ENCODE results near the gene COL4A1. TPM values are rescaled to one million over a fixed set of nuclear protein-coding genes. Genes with fewer than 3 reads are reported as not detected.
A peak's percentile ranks its signal among the peaks of the same experiment; 100 is the strongest.

The COL4A1 gene
- polyA plus RNA-seq, 1 of the 3 experiments (the other 2 are of a cell fraction), result 30.3 TPM

- H3K4me3 ChIP-seq (ENCODE audit: low read depth in 2 of 2, low read length in 1 of 2), result no peak overlapping the region
- ChIA-PET CTCF (interaction anchor here (0.9 to 3.0 kb wide), 7 partner anchors 8 to 216 kb away, joined by 3 to 17 read pairs (median 4); no protein-coding TSS in a partner anchor), POLR2A (no interaction called here)
- H3K36me3 ChIP-seq (replicated peaks in 1 of 2; ENCODE audit: control insufficient read depth in 1 of 2, insufficient read depth in 2 of 2, low read length in 1 of 2), result peaks cover 0 to 12% of the 10 kb centered on the region in 2 experiments
- no peaks in the 10 kb centered on the region for H3K9me3 ChIP-seq
- H3K9me2 ChIP-seq, result no peaks in the 10 kb centered on the region
- no peaks in the 10 kb centered on the region for H3K27me3 ChIP-seq (ENCODE audit: insufficient read depth)
- DNase-seq, result no peak
- peaks cover 10% of the 10 kb centered on the region for H4K20me1 ChIP-seq (ENCODE audit: insufficient read depth)
- peaks cover 32% of the 10 kb centered on the region for H3K79me2 ChIP-seq (ENCODE audit: insufficient read depth)
- no peak overlapping the region for H2AFZ ChIP-seq (ENCODE audit: low read depth)
- H3K4me2 ChIP-seq, result no peak overlapping the region
- TF ChIP-seq MAX (IDR thresholded peaks at IDR 0.05; ENCODE audit: low read depth) (no peak), TAF1 (IDR thresholded peaks at IDR 0.05; ENCODE audit: borderline replicate concordance, low read depth, low read length) (no peak), GATA2 (CRISPR knock-in tag; IDR thresholded peaks at IDR 0.05) (no peak), RXRA (IDR thresholded peaks at IDR 0.05; ENCODE audit: borderline replicate concordance, low read depth) (no peak), CHD2 (IDR thresholded peaks at IDR 0.05; ENCODE audit: low read length, partially characterized antibody) (no peak), MXI1 (IDR thresholded peaks at IDR 0.05; ENCODE audit: low read depth, low read length) (no peak), TEAD4 (IDR thresholded peaks at IDR 0.05; ENCODE audit: borderline replicate concordance, insufficient read depth) (no peak), FOXJ3 (CRISPR knock-in tag; IDR thresholded peaks at IDR 0.05) (no peak), SIN3A (IDR thresholded peaks at IDR 0.05; ENCODE audit: borderline replicate concordance, low read depth, low read length) (no peak), USF2 (IDR thresholded peaks at IDR 0.05; ENCODE audit: borderline replicate concordance, low read depth, low read length) (no peak), GABPA (IDR thresholded peaks at IDR 0.05; ENCODE audit: low read depth) (no peak)
- TF ChIP-seq, protein P1, sequence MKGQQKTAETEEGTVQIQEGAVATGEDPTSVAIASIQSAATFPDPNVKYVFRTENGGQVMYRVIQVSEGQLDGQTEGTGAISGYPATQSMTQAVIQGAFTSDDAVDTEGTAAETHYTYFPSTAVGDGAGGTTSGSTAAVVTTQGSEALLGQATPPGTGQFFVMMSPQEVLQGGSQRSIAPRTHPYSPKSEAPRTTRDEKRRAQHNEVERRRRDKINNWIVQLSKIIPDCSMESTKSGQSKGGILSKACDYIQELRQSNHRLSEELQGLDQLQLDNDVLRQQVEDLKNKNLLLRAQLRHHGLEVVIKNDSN (IDR thresholded peaks at IDR 0.05; ENCODE audit: borderline replicate concordance, low read depth), result no peak
- peaks cover 12% of the 10 kb centered on the region for H3F3A ChIP-seq (replicated peaks; ENCODE audit: insufficient read depth)
- H3K9ac ChIP-seq, result no peak overlapping the region
- peaks cover 13 to 32% of the 10 kb centered on the region in 2 experiments; a peak in 3 of 4 replicates for H3K4me1 ChIP-seq (ENCODE audit: control insufficient read depth in 1 of 2, insufficient read depth in 2 of 2, low read depth in 1 of 2, low read length in 1 of 2)
- peak overlapping the region in 1 of 2 experiments; percentile 75; a peak in 2 of 4 replicates for H3K27ac ChIP-seq (ENCODE audit: low read depth in 2 of 2, low read length in 1 of 2)
- 65% methylated on average over 5 of the region's 5 CpGs for WGBS (ENCODE audit: low lambda C conversion rate)
Measured at GRCh38 chr13:110239280-110240125, 67.5 kb downstream of the COL4A1 start.

DNA sequence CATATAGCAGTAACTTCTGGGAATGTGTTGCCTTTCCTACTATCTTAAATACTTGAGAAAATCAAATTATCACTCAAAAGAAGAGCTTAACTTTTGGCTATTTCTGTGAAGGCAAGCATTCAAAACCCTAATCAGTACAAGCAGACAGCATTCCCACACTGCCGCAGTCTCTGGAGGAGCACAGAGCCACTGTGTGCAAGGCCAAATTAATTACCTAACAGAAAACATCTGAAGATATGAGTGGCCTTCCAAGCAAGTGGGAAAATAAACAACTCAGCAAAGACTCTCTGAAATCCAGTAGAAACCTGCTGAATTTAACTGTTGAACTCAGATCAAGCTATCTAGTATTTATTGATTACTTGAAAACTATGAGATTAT, 68.2 kb downstream of the COL4A1 start:
- Histone ChIP-seq H3K9me2 (no peaks in the 10 kb centered on the region), H3K9ac (no peak overlapping the region), H3K27ac (ENCODE audit: low read depth in 2 of 2, low read length in 1 of 2) (peak overlapping the region; percentile 75 to 80; a peak in 3 of 4 replicates), H3K4me3 (ENCODE audit: low read depth in 2 of 2, low read length in 1 of 2) (no peak overlapping the region), H3K27me3 (ENCODE audit: insufficient read depth) (no peaks in the 10 kb centered on the region), H3K79me2 (ENCODE audit: insufficient read depth) (peaks cover 34% of the 10 kb centered on the region), H3F3A (replicated peaks; ENCODE audit: insufficient read depth) (peaks cover 12% of the 10 kb centered on the region), H2AFZ (ENCODE audit: low read depth) (no peak overlapping the region), H3K36me3 (replicated peaks in 1 of 2; ENCODE audit: control insufficient read depth in 1 of 2, insufficient read depth in 2 of 2, low read length in 1 of 2) (peaks cover 0 to 12% of the 10 kb centered on the region in 2 experiments), H3K4me1 (ENCODE audit: control insufficient read depth in 1 of 2, insufficient read depth in 2 of 2, low read depth in 1 of 2, low read length in 1 of 2) (peaks cover 13 to 30% of the 10 kb centered on the region in 2 experiments; a peak in 3 of 4 replicates), H3K4me2 (no peak overlapping the region), H4K20me1 (ENCODE audit: insufficient read depth) (peaks cover 10% of the 10 kb centered on the region), H3K9me3 (no peaks in the 10 kb centered on the region)
- DNase-seq, result no peak
- POLR2A ChIA-PET, result interaction anchor here (2.2 kb wide), 1 partner anchor 68 kb away, joined by 5 read pairs; the partner anchor contains the start of genes COL4A1 and COL4A2
- WGBS (ENCODE audit: low lambda C conversion rate), result 71% methylated on average over 1 of the region's 1 CpG
- CTCF ChIA-PET, result interaction anchor here (0.6 to 3.0 kb wide), 11 partner anchors 9 to 217 kb away, joined by 3 to 17 read pairs (median 3); no protein-coding TSS in a partner anchor
- peak; percentile 63; the same call in 1 of the 2 replicates for TF ChIP-seq RCOR1 (IDR thresholded peaks at IDR 0.05; ENCODE audit: low read length)
- no peak for TF ChIP-seq GATA2 (CRISPR knock-in tag; IDR thresholded peaks at IDR 0.05)
